Activated CD4-positive, alpha-beta T cell treated with anti-CD3 and anti-CD28 coated beads, Interleukin-2, amount 10 ng/mL, durations not matched to agents 24 days and 14 days (primary cell): Measurements from ENCODE around the gene KCNN3. TPM values are rescaled to one million over a fixed set of nuclear protein-coding genes. Genes with fewer than 3 reads are reported as not detected.

Experiments
- DNase-seq: peaks from one replicate; pipeline ENCODE4 v3.0.0; 2022
- H3K27ac Mint-ChIP-seq: one replicate; pipeline ENCODE4 v1.8.0; 2022; ENCODE audit warnings: mild to moderate bottlenecking, mixed read lengths
- H3K27me3 Mint-ChIP-seq: one replicate; pipeline ENCODE4 v1.8.0; 2022; ENCODE audit warnings: mixed read lengths
- H3K36me3 Mint-ChIP-seq: one replicate; pipeline ENCODE4 v1.8.0; 2022; ENCODE audit warnings: low read depth, mild to moderate bottlenecking, mixed read lengths
- H3K4me1 Mint-ChIP-seq: one replicate; pipeline ENCODE4 v1.8.0; 2021; ENCODE audit warnings: mixed read lengths
- H3K4me3 Mint-ChIP-seq: one replicate; pipeline ENCODE4 v1.8.0; 2022; ENCODE audit warnings: mild to moderate bottlenecking, moderate library complexity, mixed read lengths
- H3K9me3 Mint-ChIP-seq: one replicate; pipeline ENCODE4 v1.8.0; 2021; ENCODE audit warnings: mixed read lengths
- intact Hi-C: fragments of 100-400 bp; cut with micrococcal nuclease; formaldehyde crosslinking; loops from one replicate; pipeline ENCODE4 v1.15.1; 2023
- total RNA-seq: library from RNA; stranded (reverse); gene quantifications from 2 replicates; pipeline ENCODE4 v1.2.3, GENCODE V29; 2022

KCNN3 gene
- total RNA-seq, 1 donor from 2014 or later: 0.35 TPM

- Mint-ChIP-seq H3K9me3 (no peaks in the 10 kb centered on the region), H3K4me3 (no peak overlapping the region), H3K4me1 (peaks cover 64% of the 10 kb centered on the region), H3K27ac (no peak overlapping the region), H3K27me3 (peaks cover 2% of the 10 kb centered on the region), H3K36me3 (no peaks in the 10 kb centered on the region)
- intact Hi-C loops: no loop called here
- no peak for DNase-seq
These were observed 136.5 kb downstream of the KCNN3 start for GRCh38 chr1:154733621-154734020.

GRCh38 chr1:154730986-154731489 lies 139.0 kb downstream of the KCNN3 start:
- intact Hi-C loops: loop anchor here (2.0 kb wide), 1 partner anchor 16 kb away; no protein-coding TSS in a partner anchor
- Mint-ChIP-seq H3K9me3 (no peaks in the 10 kb centered on the region), H3K27ac (no peak overlapping the region), H3K27me3 (peaks cover 4% of the 10 kb centered on the region), H3K4me3 (no peak overlapping the region), H3K36me3 (no peaks in the 10 kb centered on the region), H3K4me1 (peaks cover 51% of the 10 kb centered on the region)
- DNase-seq: no peak

- Mint-ChIP-seq H3K4me1 (peaks cover 49% of the 10 kb centered on the region), H3K9me3 (no peaks in the 10 kb centered on the region), H3K27ac (peak overlapping the region; percentile 29), H3K4me3 (no peak overlapping the region), H3K27me3 (peaks cover 4% of the 10 kb centered on the region), H3K36me3 (no peaks in the 10 kb centered on the region)
- intact Hi-C loops: loop anchor here (2.0 kb wide), 1 partner anchor 17 kb away; no protein-coding TSS in a partner anchor
- DNase-seq: no peak
These were observed 139.8 kb downstream of the KCNN3 start for GRCh38 chr1:154730259-154730658.

- Mint-ChIP-seq H3K36me3 (no peaks in the 10 kb centered on the region), H3K9me3 (no peaks in the 10 kb centered on the region), H3K4me1 (peaks cover 45% of the 10 kb centered on the region), H3K27ac (no peak overlapping the region), H3K4me3 (no peak overlapping the region), H3K27me3 (peaks cover 4% of the 10 kb centered on the region)
- intact Hi-C loops: no loop called here
- no peak for DNase-seq
These were observed 140.5 kb downstream of the KCNN3 start for GRCh38 chr1:154729577-154729976.

- no peak for DNase-seq
- Mint-ChIP-seq H3K4me1 (peaks cover 41% of the 10 kb centered on the region), H3K36me3 (no peaks in the 10 kb centered on the region), H3K27ac (peak overlapping the region; percentile 23), H3K4me3 (no peak overlapping the region), H3K9me3 (no peaks in the 10 kb centered on the region), H3K27me3 (peaks cover 6% of the 10 kb centered on the region)
- intact Hi-C loops: no loop called here
These were observed 141.0 kb downstream of the KCNN3 start for GRCh38 chr1:154729031-154729442.

- no peak for DNase-seq
- Mint-ChIP-seq H3K27me3 (peaks cover 4% of the 10 kb centered on the region), H3K4me3 (no peak overlapping the region), H3K4me1 (peaks cover 36% of the 10 kb centered on the region), H3K9me3 (no peaks in the 10 kb centered on the region), H3K27ac (no peak overlapping the region), H3K36me3 (no peaks in the 10 kb centered on the region)
- intact Hi-C loops: no loop called here
These were observed 143.0 kb downstream of the KCNN3 start for GRCh38 chr1:154726896-154727753.

- Mint-ChIP-seq H3K36me3 (no peaks in the 10 kb centered on the region), H3K27me3 (peaks cover 4% of the 10 kb centered on the region), H3K4me3 (no peak overlapping the region), H3K27ac (no peak overlapping the region), H3K9me3 (no peaks in the 10 kb centered on the region), H3K4me1 (peaks cover 36% of the 10 kb centered on the region)
- intact Hi-C loops: no loop called here
- peak; percentile 75 for DNase-seq
These were observed 143.6 kb downstream of the KCNN3 start for GRCh38 chr1:154726443-154726842.

GRCh38 chr1:154725865-154726264 lies 144.2 kb downstream of the KCNN3 start:
- intact Hi-C loops: no loop called here
- Mint-ChIP-seq H3K27ac (peak overlapping the region; percentile 54), H3K9me3 (no peaks in the 10 kb centered on the region), H3K4me1 (peaks cover 36% of the 10 kb centered on the region), H3K36me3 (no peaks in the 10 kb centered on the region), H3K4me3 (no peak overlapping the region), H3K27me3 (peaks cover 4% of the 10 kb centered on the region)
- DNase-seq: no peak

GRCh38 chr1:154720328-154721297 lies 149.5 kb downstream of the KCNN3 start:
- no peak for DNase-seq
- no peaks in the 10 kb centered on the region for H3K36me3 Mint-ChIP-seq
- intact Hi-C loops: no loop called here
- no peaks in the 10 kb centered on the region for H3K9me3 Mint-ChIP-seq
- H3K27me3 Mint-ChIP-seq: peaks cover 2% of the 10 kb centered on the region
- H3K4me3 Mint-ChIP-seq: no peak overlapping the region
- H3K4me1 Mint-ChIP-seq: peaks cover 27% of the 10 kb centered on the region
- H3K27ac Mint-ChIP-seq: no peak overlapping the region

- DNase-seq: no peak
- H3K9me3 Mint-ChIP-seq: no peaks in the 10 kb centered on the region
- no peaks in the 10 kb centered on the region for H3K36me3 Mint-ChIP-seq
- intact Hi-C loops: loop anchor here (5.0 kb wide), 1 partner anchor 33 kb away; no protein-coding TSS in a partner anchor
- peaks cover 29% of the 10 kb centered on the region for H3K4me1 Mint-ChIP-seq
- peaks cover 2% of the 10 kb centered on the region for H3K27me3 Mint-ChIP-seq
- peak overlapping the region; percentile 45 for H3K27ac Mint-ChIP-seq
- H3K4me3 Mint-ChIP-seq: peak overlapping the region; percentile 7
These were observed 150.3 kb downstream of the KCNN3 start for GRCh38 chr1:154719586-154720327.

GRCh38 chr1:154718566-154718965 lies 151.5 kb downstream of the KCNN3 start:
- Mint-ChIP-seq H3K4me3 (no peak overlapping the region), H3K4me1 (peaks cover 30% of the 10 kb centered on the region), H3K36me3 (no peaks in the 10 kb centered on the region), H3K9me3 (no peaks in the 10 kb centered on the region), H3K27ac (no peak overlapping the region), H3K27me3 (peaks cover 1% of the 10 kb centered on the region)
- intact Hi-C loops: loop anchor here (5.0 kb wide), 1 partner anchor 34 kb away; no protein-coding TSS in a partner anchor
- no peak for DNase-seq

- Mint-ChIP-seq H3K27me3 (peaks cover 5% of the 10 kb centered on the region), H3K9me3 (no peaks in the 10 kb centered on the region), H3K27ac (no peak overlapping the region), H3K4me3 (no peak overlapping the region), H3K4me1 (peaks cover 30% of the 10 kb centered on the region), H3K36me3 (no peaks in the 10 kb centered on the region)
- DNase-seq: no peak
- intact Hi-C loops: loop anchor here (5.0 kb wide), 1 partner anchor 35 kb away; no protein-coding TSS in a partner anchor
These were observed 152.6 kb downstream of the KCNN3 start for GRCh38 chr1:154717528-154717924.
